OCI-LY1 (cell line): ENCODE data around the gene S100A12.

ENCODE experiments used
- H2AFZ ChIP-seq: fragments of 200-600 bp; sonication (generic), shearing (Covaris generic); 2 replicates; pipeline ENCODE4 v1.6.0; 2014; ENCODE audit warnings: antibody characterized with exemption, mild to moderate bottlenecking, low read length
- H3F3A ChIP-seq: fragments of 200-600 bp; sonication (generic), shearing (Covaris generic); 2 replicates; pipeline ENCODE4 v1.6.0; 2014; ENCODE audit warnings: mild to moderate bottlenecking, antibody characterized with exemption, low read length, moderate library complexity; ENCODE audit not compliant: insufficient read depth
- H3K27ac ChIP-seq: fragments of 200-600 bp; sonication (generic); 2 replicates; pipeline ENCODE4 v1.5.1; 2014; ENCODE audit warnings: low read length, mixed run types, mild to moderate bottlenecking, low read depth; ENCODE audit not compliant: poor library complexity, severe bottlenecking
- H3K27me3 ChIP-seq: fragments of 200-600 bp; sonication (generic); 2 replicates; pipeline ENCODE4 v1.6.0; 2014; ENCODE audit warnings: antibody characterized with exemption, mild to moderate bottlenecking, low read length, moderate library complexity; ENCODE audit not compliant: insufficient read depth
- H3K36me3 ChIP-seq: fragments of 200-600 bp; sonication (generic); 2 replicates; pipeline ENCODE4 v1.6.1; 2014; ENCODE audit warnings: mild to moderate bottlenecking, antibody characterized with exemption, low read length, moderate library complexity, mixed read lengths; ENCODE audit not compliant: insufficient read depth
- H3K4me1 ChIP-seq: fragments of 200-600 bp; sonication (generic); 2 replicates; pipeline ENCODE4 v1.5.1; 2014; ENCODE audit warnings: mild to moderate bottlenecking, low read length, moderate library complexity; ENCODE audit not compliant: insufficient read depth, severe bottlenecking
- H3K4me2 ChIP-seq: fragments of 200-600 bp; sonication (generic), shearing (Covaris generic); 2 replicates; pipeline ENCODE4 v1.6.1; 2014; ENCODE audit warnings: low read length
- H3K4me3 ChIP-seq: fragments of 200-600 bp; sonication (generic); 2 replicates; pipeline ENCODE4 v1.5.1; 2014; ENCODE audit warnings: low read length, low read depth, mild to moderate bottlenecking, mixed read lengths; ENCODE audit not compliant: poor library complexity, severe bottlenecking
- H3K79me2 ChIP-seq: fragments of 200-600 bp; shearing (Covaris generic); 2 replicates; pipeline ENCODE4 v1.6.1; 2016; ENCODE audit warnings: mixed run types, low read length, mixed read lengths; ENCODE audit not compliant: insufficient read depth
- H3K9ac ChIP-seq: fragments of 200-600 bp; sonication (generic), shearing (Covaris generic); 2 replicates; pipeline ENCODE4 v1.6.1; 2014; ENCODE audit warnings: mild to moderate bottlenecking, low read length, mixed read lengths
- H3K9me2 ChIP-seq: fragments of 200-600 bp; sonication (generic), shearing (Covaris generic); 2 replicates; pipeline ENCODE4 v1.6.1; 2014; ENCODE audit warnings: low read depth, mild to moderate bottlenecking, low read length, mixed read lengths
- H3K9me3 ChIP-seq: fragments of 200-600 bp; shearing (Covaris generic); 2 replicates; pipeline ENCODE4 v1.6.1; 2014; ENCODE audit warnings: low read length, mixed read lengths
- H4K20me1 ChIP-seq: fragments of 200-600 bp; sonication (generic), shearing (Covaris generic); 2 replicates; pipeline ENCODE4 v1.6.0; 2016; ENCODE audit warnings: mild to moderate bottlenecking, low read length; ENCODE audit not compliant: insufficient read depth
- CTCF ChIP-seq: fragments of 200-600 bp; sonication (generic), shearing (Covaris generic); IDR thresholded peaks from 2 replicates; pipeline ENCODE4 v1.5.1; 2017; ENCODE audit warnings: mild to moderate bottlenecking, antibody characterized with exemption, low read length, moderate library complexity, mixed read lengths
- EZH2 ChIP-seq: fragments of 200-600 bp; sonication (generic), shearing (Covaris generic); IDR thresholded peaks from 2 replicates; pipeline ENCODE4 v1.8.0; 2017; ENCODE audit warnings: borderline replicate concordance, mixed run types, mild to moderate bottlenecking, antibody characterized with exemption, low read length, moderate library complexity, mixed read lengths

Gene S100A12

GRCh38 chr1:153399401-153400055 lies 24.1 kb upstream of the S100A12 start:
- no peak overlapping the region for H3K4me2 ChIP-seq
- no peaks in the 10 kb centered on the region for H3K9me3 ChIP-seq
- H3K79me2 ChIP-seq: no peaks in the 10 kb centered on the region
- H3K36me3 ChIP-seq: no peaks in the 10 kb centered on the region
- no peaks in the 10 kb centered on the region for H3F3A ChIP-seq
- H3K4me3 ChIP-seq: no peak overlapping the region
- no peak overlapping the region for H3K27ac ChIP-seq
- no peak overlapping the region for H3K9ac ChIP-seq
- TF ChIP-seq EZH2 (no peak), CTCF (no peak)
- peaks cover 8% of the 10 kb centered on the region; the same call in 1 of the 2 replicates for H3K27me3 ChIP-seq
- no peaks in the 10 kb centered on the region for H3K4me1 ChIP-seq
- no peak overlapping the region for H2AFZ ChIP-seq
- H4K20me1 ChIP-seq: no peaks in the 10 kb centered on the region
- H3K9me2 ChIP-seq: no peaks in the 10 kb centered on the region

- H3K4me3 ChIP-seq: no peak overlapping the region
- no peak overlapping the region for H3K4me2 ChIP-seq
- no peaks in the 10 kb centered on the region for H3K79me2 ChIP-seq
- TF ChIP-seq CTCF (no peak), EZH2 (no peak)
- H3K4me1 ChIP-seq: no peaks in the 10 kb centered on the region
- no peak overlapping the region for H2AFZ ChIP-seq
- H3K9me3 ChIP-seq: no peaks in the 10 kb centered on the region
- no peaks in the 10 kb centered on the region for H4K20me1 ChIP-seq
- no peak overlapping the region for H3K27ac ChIP-seq
- no peaks in the 10 kb centered on the region for H3F3A ChIP-seq
- H3K36me3 ChIP-seq: no peaks in the 10 kb centered on the region
- 0 out of 2 replicates have a peak, but pooled peaks cover 3% of the 10 kb centered on the region for H3K27me3 ChIP-seq
- no peak overlapping the region for H3K9ac ChIP-seq
- no peaks in the 10 kb centered on the region for H3K9me2 ChIP-seq
These were observed 22.7 kb upstream of the S100A12 start for GRCh38 chr1:153397924-153398651.

- Histone ChIP-seq H3K9me3 (no peaks in the 10 kb centered on the region), H3K4me1 (no peaks in the 10 kb centered on the region), H3K79me2 (no peaks in the 10 kb centered on the region), H3K4me2 (no peak overlapping the region), H3K36me3 (no peaks in the 10 kb centered on the region), H3K9ac (no peak overlapping the region), H3K4me3 (no peak overlapping the region), H4K20me1 (no peaks in the 10 kb centered on the region), H3K9me2 (no peaks in the 10 kb centered on the region), H3F3A (no peaks in the 10 kb centered on the region), H2AFZ (no peak overlapping the region), H3K27me3 (0 out of 2 replicates have a peak, but pooled peaks cover 3% of the 10 kb centered on the region), H3K27ac (no peak overlapping the region)
- TF ChIP-seq EZH2 (no peak), CTCF (no peak)
These were observed 21.9 kb upstream of the S100A12 start for GRCh38 chr1:153397051-153397923.
